ENCODE data around the gene CYP11A1. TPM values are rescaled to one million over a fixed set of nuclear protein-coding genes. Genes with fewer than 3 reads are reported as not detected.

CYP11A1 gene
- total RNA-seq, 2 experiments from 2014 or later: 0.29 TPM; not detected in 1

GRCh38 chr15:74399511-74400312 is 32.3 kb upstream of the CYP11A1 start:
- Mint-ChIP-seq H3K4me1 (ENCODE audit: low read depth) (peaks cover 91% of the 10 kb centered on the region), H3K9me3 (no peaks in the 10 kb centered on the region), H3K27me3 (no peaks in the 10 kb centered on the region), H3K36me3 (no peaks in the 10 kb centered on the region), H3K27ac (peak overlapping the region; percentile 85), H3K4me3 (peak overlapping the region; percentile 21)
- POLR2A ChIA-PET: interaction anchor here (0.6 to 6.2 kb wide), 4 partner anchors 16 to 472 kb away, joined by 3 to 85 read pairs (median 10); partner anchors contain the start of gene SEMA7A
- DNase-seq: peak; percentile 80
- intact Hi-C loops (cut with micrococcal nuclease): loop anchor here (1.0 to 5.0 kb wide), 2 partner anchors 15 to 388 kb away; no protein-coding TSS in a partner anchor
- CTCF ChIA-PET: interaction anchor here (0.6 to 7.1 kb wide), 5 partner anchors 16 to 141 kb away, joined by 3 to 93 read pairs (median 4); no protein-coding TSS in a partner anchor

GRCh38 chr15:74399100-74399499 is 31.7 kb upstream of the CYP11A1 start:
- Mint-ChIP-seq H3K36me3 (no peaks in the 10 kb centered on the region), H3K27me3 (no peaks in the 10 kb centered on the region), H3K9me3 (no peaks in the 10 kb centered on the region), H3K27ac (peak overlapping the region; percentile 85), H3K4me1 (ENCODE audit: low read depth) (peaks cover 90% of the 10 kb centered on the region), H3K4me3 (no peak overlapping the region)
- no peak for DNase-seq
- intact Hi-C loops (cut with micrococcal nuclease): no loop called here
- CTCF ChIA-PET: interaction anchor here (7.1 kb wide), 1 partner anchor 16 kb away, joined by 93 read pairs; no protein-coding TSS in a partner anchor
- POLR2A ChIA-PET: interaction anchor here (1.6 to 6.2 kb wide), 3 partner anchors 15 to 35 kb away, joined by 7 to 85 read pairs (median 13); partner anchors contain the start of gene SEMA7A

DNA sequence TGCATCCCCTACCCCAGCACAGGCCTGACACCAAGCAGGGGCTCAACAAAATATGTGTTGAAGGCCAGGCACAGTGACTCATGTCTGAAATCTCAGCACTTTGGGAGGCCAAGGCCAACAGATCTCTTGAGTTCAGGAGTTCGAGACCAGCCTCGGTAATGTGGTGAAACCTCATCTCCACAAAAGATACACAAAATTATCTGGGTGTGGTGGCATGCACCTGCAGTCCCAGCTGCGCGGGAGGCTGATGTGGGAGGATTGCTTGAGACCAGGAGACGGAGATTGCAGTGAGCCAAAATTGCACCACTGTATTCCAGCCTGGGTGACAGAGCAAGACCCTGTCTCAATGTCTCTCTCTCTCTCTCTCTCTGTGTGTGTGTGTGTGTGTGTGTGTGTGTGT is 30.7 kb upstream of the CYP11A1 start:
- Mint-ChIP-seq H3K27ac (peak overlapping the region; percentile 93), H3K27me3 (no peaks in the 10 kb centered on the region), H3K4me1 (ENCODE audit: low read depth) (peaks cover 82% of the 10 kb centered on the region), H3K9me3 (no peaks in the 10 kb centered on the region), H3K4me3 (no peak overlapping the region), H3K36me3 (no peaks in the 10 kb centered on the region)
- intact Hi-C loops (cut with micrococcal nuclease): no loop called here
- CTCF ChIA-PET: interaction anchor here (2.9 to 7.1 kb wide), 2 partner anchors 15 kb away, joined by 11 to 93 read pairs; no protein-coding TSS in a partner anchor
- DNase-seq: no peak
- POLR2A ChIA-PET: interaction anchor here (6.2 kb wide), 1 partner anchor 14 kb away, joined by 85 read pairs; no protein-coding TSS in a partner anchor

DNA sequence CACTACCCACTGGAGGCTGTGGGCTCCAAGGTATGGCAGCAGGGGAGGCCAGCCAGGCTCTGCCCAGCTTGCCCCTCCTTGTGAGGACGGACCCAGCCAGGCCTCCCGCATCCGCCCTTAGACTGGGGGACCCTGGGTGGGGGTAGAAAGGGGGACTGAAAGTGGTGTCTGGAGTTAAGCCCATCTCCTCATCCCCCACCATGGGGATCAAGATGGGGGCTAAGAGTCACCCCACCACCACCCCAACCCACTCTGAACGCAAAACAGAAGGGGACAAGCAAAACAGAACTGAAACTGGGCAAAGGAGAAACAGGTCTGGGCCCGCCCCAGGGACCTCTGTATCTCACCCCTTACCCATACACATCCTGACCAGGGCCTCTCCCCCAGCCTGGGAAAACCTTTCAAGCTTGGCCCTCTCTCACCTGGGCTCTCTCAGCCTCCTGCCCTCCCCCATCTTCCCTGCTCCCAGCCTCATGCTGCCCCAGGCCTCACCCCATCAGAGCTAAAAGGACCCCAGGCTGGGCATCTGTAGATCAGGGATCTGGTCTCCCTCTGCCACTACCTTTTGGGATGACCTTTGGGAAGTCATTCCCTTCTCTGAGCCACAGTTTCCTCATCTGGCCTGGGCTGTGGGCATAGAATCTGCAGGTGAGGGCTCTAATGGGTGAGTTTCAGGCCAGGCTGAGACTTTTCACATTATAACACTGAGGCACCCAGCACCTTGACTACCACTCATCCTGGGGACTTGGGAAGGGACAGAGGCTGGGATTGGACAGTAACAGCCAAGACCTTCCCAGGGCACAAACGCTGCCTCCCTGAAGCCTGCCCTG is 30.0 kb upstream of the CYP11A1 start:
- Mint-ChIP-seq H3K4me3 (no peak overlapping the region), H3K27me3 (no peaks in the 10 kb centered on the region), H3K9me3 (no peaks in the 10 kb centered on the region), H3K4me1 (ENCODE audit: low read depth) (peaks cover 82% of the 10 kb centered on the region), H3K36me3 (no peaks in the 10 kb centered on the region), H3K27ac (peak overlapping the region; percentile 93)
- ChIA-PET CTCF (interaction anchor here (1.4 to 2.9 kb wide), 2 partner anchors 13 to 15 kb away, joined by 8 to 11 read pairs; no protein-coding TSS in a partner anchor), POLR2A (interaction anchor here (1.4 to 4.3 kb wide), 2 partner anchors 12 to 15 kb away, joined by 3 to 23 read pairs; no protein-coding TSS in a partner anchor)
- intact Hi-C loops (cut with micrococcal nuclease): no loop called here
- DNase-seq: peak; percentile 20

DNA sequence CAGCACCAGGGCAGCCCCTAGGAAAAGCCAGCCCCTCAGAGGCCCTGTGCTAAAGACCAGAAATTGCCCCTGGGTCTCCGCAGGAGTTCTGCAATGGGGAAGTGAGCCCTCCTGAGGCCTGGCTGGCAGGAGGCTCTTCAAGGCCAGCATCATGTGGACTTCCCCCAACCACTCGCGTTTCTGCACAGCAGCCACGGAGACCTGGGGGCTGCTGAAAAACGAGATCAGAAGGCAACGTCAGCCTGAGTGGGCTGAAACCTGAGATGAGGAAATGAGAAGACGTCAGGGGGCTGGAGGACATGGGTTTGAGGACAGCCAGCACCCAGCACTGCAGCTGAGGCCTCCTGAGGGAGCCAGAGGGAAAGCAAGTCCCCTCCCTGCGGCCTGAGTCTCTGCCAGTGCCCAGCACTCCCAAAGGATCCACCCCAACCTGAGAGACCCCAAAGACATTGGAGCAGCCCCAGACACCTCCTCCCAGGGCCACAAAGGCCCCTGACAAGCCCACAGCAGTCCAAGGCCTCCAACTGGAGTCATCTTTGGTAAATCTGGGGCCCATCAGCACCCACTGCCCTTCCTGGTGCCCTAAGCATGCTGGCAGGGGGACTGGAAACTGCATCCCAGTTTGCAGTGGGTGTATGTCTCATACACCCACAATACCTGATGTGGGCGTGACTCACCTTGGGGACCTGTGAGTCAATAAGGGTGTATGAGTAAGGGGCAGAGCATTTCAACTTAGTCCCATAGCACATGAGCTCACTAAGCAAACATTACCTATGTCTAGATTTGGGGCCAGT is 29.2 kb upstream of the CYP11A1 start:
- ChIA-PET CTCF (interaction anchor here (1.4 to 2.9 kb wide), 2 partner anchors 12 to 14 kb away, joined by 8 to 11 read pairs; no protein-coding TSS in a partner anchor), POLR2A (interaction anchor here (1.4 to 4.3 kb wide), 2 partner anchors 12 to 14 kb away, joined by 3 to 23 read pairs; no protein-coding TSS in a partner anchor)
- no peaks in the 10 kb centered on the region for H3K36me3 Mint-ChIP-seq
- H3K9me3 Mint-ChIP-seq: no peaks in the 10 kb centered on the region
- H3K4me3 Mint-ChIP-seq: peak overlapping the region; percentile 36
- H3K27ac Mint-ChIP-seq: peak overlapping the region; percentile 93
- intact Hi-C loops (cut with micrococcal nuclease): loop anchor here (1.0 kb wide), 1 partner anchor 12 kb away; no protein-coding TSS in a partner anchor
- peak; percentile 82 for DNase-seq
- H3K4me1 Mint-ChIP-seq (ENCODE audit: low read depth): peaks cover 82% of the 10 kb centered on the region
- H3K27me3 Mint-ChIP-seq: no peaks in the 10 kb centered on the region

- H3K36me3 Mint-ChIP-seq: no peaks in the 10 kb centered on the region
- H3K27me3 Mint-ChIP-seq: no peaks in the 10 kb centered on the region
- ChIA-PET POLR2A (interaction anchor here (1.4 to 4.3 kb wide), 2 partner anchors 11 to 14 kb away, joined by 3 to 23 read pairs; no protein-coding TSS in a partner anchor), CTCF (interaction anchor here (1.0 to 2.9 kb wide), 3 partner anchors 7 to 22 kb away, joined by 4 to 11 read pairs (median 4); no protein-coding TSS in a partner anchor)
- peak overlapping the region; percentile 93 for H3K27ac Mint-ChIP-seq
- intact Hi-C loops (cut with micrococcal nuclease): loop anchor here (1.0 kb wide), 1 partner anchor 12 kb away; no protein-coding TSS in a partner anchor
- H3K4me3 Mint-ChIP-seq: no peak overlapping the region
- peaks cover 82% of the 10 kb centered on the region for H3K4me1 Mint-ChIP-seq (ENCODE audit: low read depth)
- peak; percentile 21 for DNase-seq
- no peaks in the 10 kb centered on the region for H3K9me3 Mint-ChIP-seq
Measured at GRCh38 chr15:74396146-74396438, 28.6 kb upstream of the CYP11A1 start.

DNA sequence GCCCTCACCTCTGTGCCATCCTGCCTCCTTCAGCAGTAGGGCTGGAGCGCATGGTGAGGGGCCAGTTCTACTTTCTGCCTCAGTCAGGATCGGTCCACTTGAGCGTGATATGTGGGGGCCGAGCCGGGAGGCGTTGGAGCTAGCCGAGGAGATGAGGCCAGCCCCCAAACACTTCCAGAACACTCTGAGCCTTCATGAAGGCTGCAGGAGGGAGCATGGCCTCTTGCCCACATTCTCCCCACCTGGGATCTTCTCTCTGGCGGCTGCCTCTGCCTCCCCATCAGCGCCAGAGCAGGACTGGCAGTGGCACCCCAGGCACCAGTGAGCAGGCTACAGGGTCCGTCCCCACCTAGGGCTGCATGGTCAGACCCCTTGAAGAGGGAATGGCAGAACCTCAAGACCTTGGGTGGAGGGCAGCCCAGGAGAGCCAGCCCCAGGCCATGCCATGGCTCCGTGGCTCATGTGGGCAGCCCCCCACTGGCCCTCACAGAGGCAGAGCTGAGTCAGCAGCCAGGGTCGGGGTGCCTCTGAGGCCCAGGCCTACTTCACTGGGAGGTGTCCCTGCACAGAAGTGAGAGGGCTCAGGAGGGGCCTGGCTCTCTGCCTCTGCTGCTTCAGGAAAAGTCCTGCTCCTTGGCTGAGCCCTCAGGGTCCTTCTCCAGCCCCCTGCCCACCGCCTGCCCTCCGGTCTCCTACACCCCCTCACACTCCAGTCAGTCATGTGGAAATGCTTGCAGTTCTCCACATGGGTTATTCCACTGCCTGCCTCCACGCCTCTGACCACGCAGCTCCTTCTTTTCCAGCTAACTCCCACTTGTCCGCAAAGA is 28.1 kb upstream of the CYP11A1 start:
- CTCF ChIA-PET: interaction anchor here (0.6 to 2.9 kb wide), 7 partner anchors 8 to 1456 kb away, joined by 3 to 11 read pairs (median 4); no protein-coding TSS in a partner anchor
- intact Hi-C loops (cut with micrococcal nuclease): loop anchor here (1.0 kb wide), 1 partner anchor 11 kb away; no protein-coding TSS in a partner anchor
- DNase-seq: no peak
- Mint-ChIP-seq H3K4me3 (no peak overlapping the region), H3K27me3 (no peaks in the 10 kb centered on the region), H3K4me1 (ENCODE audit: low read depth) (peaks cover 82% of the 10 kb centered on the region), H3K9me3 (no peaks in the 10 kb centered on the region), H3K36me3 (no peaks in the 10 kb centered on the region), H3K27ac (peak overlapping the region; percentile 93)
- POLR2A ChIA-PET: interaction anchor here (1.2 to 4.3 kb wide), 2 partner anchors 7 to 10 kb away, joined by 3 to 23 read pairs; no protein-coding TSS in a partner anchor

- DNase-seq: no peak
- Mint-ChIP-seq H3K9me3 (no peaks in the 10 kb centered on the region), H3K36me3 (no peaks in the 10 kb centered on the region), H3K27ac (peak overlapping the region; percentile 68), H3K4me1 (ENCODE audit: low read depth) (peaks cover 73% of the 10 kb centered on the region), H3K27me3 (no peaks in the 10 kb centered on the region), H3K4me3 (no peak overlapping the region)
- ChIA-PET CTCF (interaction anchor here (1.1 to 4.9 kb wide), 5 partner anchors 9 to 95 kb away, joined by 3 to 27 read pairs (median 5); no protein-coding TSS in a partner anchor), POLR2A (interaction anchor here (1.2 to 4.3 kb wide), 2 partner anchors 9 kb away, joined by 3 to 23 read pairs; no protein-coding TSS in a partner anchor)
- intact Hi-C loops (cut with micrococcal nuclease): no loop called here
Measured at GRCh38 chr15:74394090-74394846, 26.8 kb upstream of the CYP11A1 start.

GRCh38 chr15:74393423-74393822 is 26.0 kb upstream of the CYP11A1 start:
- POLR2A ChIA-PET: interaction anchor here (1.2 kb wide), 1 partner anchor 9 kb away, joined by 3 read pairs; no protein-coding TSS in a partner anchor
- no peak overlapping the region for H3K27ac Mint-ChIP-seq

More at GRCh38 chr15:74393423-74393822, 26.0 kb upstream of the CYP11A1 start:
- no peaks in the 10 kb centered on the region for H3K27me3 Mint-ChIP-seq
- H3K4me3 Mint-ChIP-seq: no peak overlapping the region
- peaks cover 65% of the 10 kb centered on the region for H3K4me1 Mint-ChIP-seq (ENCODE audit: low read depth)
- H3K36me3 Mint-ChIP-seq: no peaks in the 10 kb centered on the region
- CTCF ChIA-PET: interaction anchor here (0.8 to 4.9 kb wide), 3 partner anchors 9 to 45 kb away, joined by 3 to 27 read pairs (median 7); no protein-coding TSS in a partner anchor
- intact Hi-C loops (cut with micrococcal nuclease): no loop called here
- H3K9me3 Mint-ChIP-seq: no peaks in the 10 kb centered on the region
- no peak for DNase-seq
